Neural cell (in vitro differentiated cells): ENCODE data around the gene RPL12.

Experiments used
- EP300 ChIP-seq: fragments of 450-650 bp; conservative IDR thresholded peaks from 2 replicates; pipeline ENCODE4 v1.6.1; 2014; ENCODE audit warnings: antibody characterized with exemption, mild to moderate bottlenecking, moderate library complexity; ENCODE audit not compliant: poor library complexity, severe bottlenecking
- POLR2AphosphoS5 ChIP-seq: IDR thresholded peaks from 2 replicates; pipeline ENCODE4 v1.6.1; 2012

GRCh38 chr9:127438394-127438793, 12.8 kb downstream of the RPL12 start:
- TF ChIP-seq EP300 (no peak), POLR2AphosphoS5 (no peak)
